PC-9 (cell line): Measurements from ENCODE around the gene ADAMTSL2. TPM values are rescaled to one million over a fixed set of nuclear protein-coding genes. Genes with fewer than 3 reads are reported as not detected.

ENCODE experiments used
- BruUV-seq: library from RNA; stranded (reverse); fragments of 400-500 nt; replicated peaks from 2 replicates; lab custom pipeline; 2021; lab: Mats Ljungman, UMichigan
- CTCF ChIA-PET: fragments of 300-600 bp; sonication (Branson Sonifier 250); formaldehyde crosslinking; loops from one replicate; lab custom pipeline; 2022; ENCODE audit warnings: antibody characterized with exemption; lab: Charles Lee
- POLR2A ChIA-PET: fragments of 300-600 bp; sonication (Branson Sonifier 250); formaldehyde crosslinking; loops from one replicate; lab custom pipeline; 2022; ENCODE audit warnings: antibody characterized with exemption; ENCODE audit not compliant: unreplicated experiment; lab: Charles Lee
- DNase-seq, 2 experiments: peaks; one replicate each; pipeline versions ENCODE4 v3.0.0 to v3.0.0-alpha.2; 2015 to 2022; ENCODE audit warnings: mixed read lengths in 1 of 2
- H2AFZ ChIP-seq: fragments of 200-600 bp; sonication (generic); 2 replicates; pipeline ENCODE4 v1.8.1; 2017; ENCODE audit warnings: antibody characterized with exemption
- H3F3A ChIP-seq: fragments of 200-600 bp; sonication (generic); 2 replicates; pipeline ENCODE4 v1.8.1; 2017; ENCODE audit warnings: antibody characterized with exemption, mild to moderate bottlenecking, low read depth; ENCODE audit not compliant: insufficient read depth
- H3K27ac ChIP-seq: fragments of 200-600 bp; sonication (generic); 2 replicates; pipeline ENCODE4 v1.6.1; 2016; ENCODE audit warnings: mixed run types
- H3K27me3 ChIP-seq: fragments of 200-600 bp; sonication (generic); 2 replicates; pipeline ENCODE4 v1.6.1; 2016; ENCODE audit warnings: low read depth, mixed run types; ENCODE audit not compliant: insufficient read depth
- H3K36me3 ChIP-seq: fragments of 200-600 bp; sonication (generic); 2 replicates; pipeline ENCODE4 v1.6.1; 2016; ENCODE audit warnings: low read depth, mixed run types
- H3K4me1 ChIP-seq: fragments of 200-600 bp; sonication (generic); replicated peaks from 2 replicates; pipeline ENCODE4 v1.6.1; 2016; ENCODE audit warnings: mixed run types; ENCODE audit not compliant: insufficient read depth
- H3K4me2 ChIP-seq: fragments of 200-600 bp; sonication (generic); 2 replicates; pipeline ENCODE4 v1.6.1; 2017; ENCODE audit warnings: mixed run types
- H3K4me3 ChIP-seq: fragments of 200-600 bp; sonication (generic); 2 replicates; pipeline ENCODE4 v1.6.1; 2016; ENCODE audit warnings: mixed run types
- H3K79me2 ChIP-seq: fragments of 200-600 bp; sonication (generic); 2 replicates; pipeline ENCODE4 v1.6.1; 2017; ENCODE audit warnings: low read depth, mixed run types
- H3K9me2 ChIP-seq: fragments of 200-600 bp; sonication (generic); 2 replicates; pipeline ENCODE4 v1.8.1; 2017; ENCODE audit warnings: mild to moderate bottlenecking; ENCODE audit not compliant: insufficient read depth
- H3K9me3 ChIP-seq: fragments of 200-600 bp; sonication (generic); 2 replicates; pipeline ENCODE4 v1.8.1; 2016; ENCODE audit warnings: low read depth; ENCODE audit not compliant: insufficient read depth
- H4K20me1 ChIP-seq: fragments of 200-600 bp; sonication (generic); 2 replicates; pipeline ENCODE4 v1.8.1; 2017; ENCODE audit not compliant: insufficient read depth
- CTCF ChIP-seq: fragments of 200-600 bp; sonication (generic); conservative IDR thresholded peaks from 2 replicates; pipeline ENCODE4 v1.6.1; 2017; ENCODE audit warnings: mixed run types, antibody characterized with exemption, mild to moderate bottlenecking, moderate library complexity
- EZH2 ChIP-seq: fragments of 200-600 bp; sonication (generic); IDR thresholded peaks from 2 replicates; pipeline ENCODE4 v1.8.0; 2017; ENCODE audit warnings: antibody characterized with exemption, low read depth
- intact Hi-C: fragments of 100-400 bp; cut with micrococcal nuclease; formaldehyde crosslinking; loops from one replicate; pipeline ENCODE4 v1.10.0; 2022; ENCODE audit not compliant: unreplicated experiment
- total RNA-seq: library from RNA; stranded (reverse); gene quantifications from 2 replicates; pipeline ENCODE4 v1.2.3, GENCODE V29; 2021

The ADAMTSL2 gene
- total RNA-seq, 1 experiment from 2014 or later: 0.39 TPM

- peaks cover 77% of the 10 kb centered on the region for H3K27me3 ChIP-seq
- POLR2A ChIA-PET: interaction anchor here (0.6 kb wide), 1 partner anchor 1061 kb away, joined by 5 read pairs; no protein-coding TSS in a partner anchor
- no TSS peak for BruUV-seq
Measured at GRCh38 chr9:133584559-133585476, 50.3 kb downstream of the ADAMTSL2 start.

GRCh38 chr9:133585481-133586351 lies 51.2 kb downstream of the ADAMTSL2 start:
- Histone ChIP-seq H3K27me3 (peaks cover 74% of the 10 kb centered on the region), H4K20me1 (no peaks in the 10 kb centered on the region), H3K36me3 (no peaks in the 10 kb centered on the region), H3K4me3 (no peak overlapping the region), H3K4me2 (no peak overlapping the region), H3K27ac (no peak overlapping the region), H3K9me3 (no peaks in the 10 kb centered on the region), H3K79me2 (no peaks in the 10 kb centered on the region), H3K4me1 (no peaks in the 10 kb centered on the region), H2AFZ (no peak overlapping the region), H3F3A (no peaks in the 10 kb centered on the region), H3K9me2 (no peaks in the 10 kb centered on the region)
- no peak for DNase-seq
- TF ChIP-seq EZH2: no peak
- TF ChIP-seq CTCF: no peak
- intact Hi-C loops: no loop called here
- no TSS peak for BruUV-seq
- CTCF ChIA-PET: no interaction called here
- POLR2A ChIA-PET: no interaction called here

More at GRCh38 chr9:133584559-133585476, 50.3 kb downstream of the ADAMTSL2 start:
- no peaks in the 10 kb centered on the region for H3K36me3 ChIP-seq
- no peaks in the 10 kb centered on the region for H3K79me2 ChIP-seq
- DNase-seq: no peak
- no peaks in the 10 kb centered on the region for H3K4me1 ChIP-seq
- no peak overlapping the region for H3K4me3 ChIP-seq
- H3K9me2 ChIP-seq: no peaks in the 10 kb centered on the region
- CTCF ChIA-PET: no interaction called here
- no peak overlapping the region for H3K27ac ChIP-seq
- intact Hi-C loops: no loop called here
- no peaks in the 10 kb centered on the region for H3F3A ChIP-seq
- no peak overlapping the region for H2AFZ ChIP-seq
- H4K20me1 ChIP-seq: no peaks in the 10 kb centered on the region
- H3K4me2 ChIP-seq: no peak overlapping the region
- TF ChIP-seq CTCF (no peak), EZH2 (no peak)
- H3K9me3 ChIP-seq: no peaks in the 10 kb centered on the region

GRCh38 chr9:133587051-133587450 lies 52.5 kb downstream of the ADAMTSL2 start:
- ChIA-PET POLR2A (no interaction called here), CTCF (no interaction called here)
- H3K9me3 ChIP-seq: no peaks in the 10 kb centered on the region
- H3K4me3 ChIP-seq: no peak overlapping the region
- no peaks in the 10 kb centered on the region for H3K4me1 ChIP-seq
- no peaks in the 10 kb centered on the region for H4K20me1 ChIP-seq
- no peak overlapping the region for H2AFZ ChIP-seq
- no peaks in the 10 kb centered on the region for H3K36me3 ChIP-seq
- DNase-seq: no peak
- peaks cover 65% of the 10 kb centered on the region for H3K27me3 ChIP-seq
- H3K79me2 ChIP-seq: no peaks in the 10 kb centered on the region
- no peaks in the 10 kb centered on the region for H3K9me2 ChIP-seq
- no peaks in the 10 kb centered on the region for H3F3A ChIP-seq
- H3K27ac ChIP-seq: no peak overlapping the region
- no TSS peak for BruUV-seq
- TF ChIP-seq CTCF (no peak), EZH2 (no peak)
- intact Hi-C loops: no loop called here
- H3K4me2 ChIP-seq: no peak overlapping the region
